Endothelial cell of umbilical vein (primary cell): Measurements from ENCODE around the gene ZIC2.
A peak's percentile ranks its signal among the peaks of the same experiment; 100 is the strongest.

ENCODE experiments used
- EZH2 ChIP-seq: IDR thresholded peaks from 2 replicates; pipeline ENCODE4 v1.6.1; 2012; ENCODE audit warnings: borderline replicate concordance, low read depth, mild to moderate bottlenecking, moderate library complexity, low read length, inconsistent platforms; ENCODE audit not compliant: severe bottlenecking
- POLR2A ChIP-seq: IDR thresholded peaks from 2 replicates; pipeline ENCODE4 v1.6.1; 2012; ENCODE audit warnings: low read depth, mild to moderate bottlenecking, control low read depth, low read length
- TF ChIP-seq, protein P1 (sequence below), 2 donors: IDR thresholded peaks; 1 replicate in 1 of 2; 2 replicates in 1 of 2; pipeline ENCODE4 v1.5.1; 2011; ENCODE audit warnings: low read length in 2 of 2, mild to moderate bottlenecking in 2 of 2, moderate library complexity in 2 of 2, control low read depth in 1 of 2, inconsistent platforms in 1 of 2, low read depth in 1 of 2; ENCODE audit not compliant: insufficient read depth in 1 of 2; ENCODE audit errors: extremely low read depth in 1 of 2

DNA sequence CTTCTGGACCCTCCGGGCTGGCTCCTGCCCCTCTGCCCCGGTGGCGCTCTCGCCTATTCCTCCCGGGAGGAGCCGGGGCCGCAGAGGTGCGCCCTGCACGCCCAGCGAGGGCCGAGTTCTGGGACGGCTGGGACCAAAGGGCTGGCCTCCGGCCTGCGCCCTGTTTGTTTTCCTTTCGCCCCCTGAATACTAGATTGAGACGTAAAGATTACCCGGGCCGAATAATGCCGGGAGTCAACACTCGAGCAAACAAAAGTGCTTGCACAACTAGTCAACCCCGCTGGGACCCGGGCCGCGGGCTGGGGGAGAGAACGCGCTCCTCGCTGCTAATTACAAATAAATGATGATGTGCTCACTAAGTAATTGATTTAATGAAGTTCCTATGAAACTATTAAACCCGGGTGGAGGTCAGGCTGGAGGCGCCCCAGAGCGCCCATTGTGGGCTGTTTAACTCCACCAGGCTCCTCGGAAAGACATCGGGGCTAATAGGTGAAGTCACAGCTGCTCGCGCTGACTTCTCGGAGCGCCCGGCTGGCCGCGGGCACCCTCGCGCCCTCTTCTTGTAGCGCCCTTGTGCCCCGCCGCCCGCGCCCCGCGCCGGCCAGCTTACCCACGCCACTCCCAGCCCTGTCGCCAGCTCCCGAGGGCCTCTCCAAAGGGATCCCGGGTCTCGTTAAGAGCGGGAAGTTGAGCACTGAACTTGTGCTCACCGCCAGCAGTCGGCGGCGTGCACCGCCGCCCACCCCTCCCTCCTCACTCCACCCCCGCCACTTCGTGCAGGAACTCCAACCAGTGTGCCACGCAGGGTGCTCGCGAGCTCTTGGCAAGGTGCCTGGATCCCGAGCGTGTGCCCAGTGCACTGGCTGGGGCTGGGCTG, 24.9 kb upstream of the ZIC2 start:
- TF ChIP-seq EZH2 (peak; percentile 90), POLR2A (no peak)
- TF ChIP-seq, protein P1, sequence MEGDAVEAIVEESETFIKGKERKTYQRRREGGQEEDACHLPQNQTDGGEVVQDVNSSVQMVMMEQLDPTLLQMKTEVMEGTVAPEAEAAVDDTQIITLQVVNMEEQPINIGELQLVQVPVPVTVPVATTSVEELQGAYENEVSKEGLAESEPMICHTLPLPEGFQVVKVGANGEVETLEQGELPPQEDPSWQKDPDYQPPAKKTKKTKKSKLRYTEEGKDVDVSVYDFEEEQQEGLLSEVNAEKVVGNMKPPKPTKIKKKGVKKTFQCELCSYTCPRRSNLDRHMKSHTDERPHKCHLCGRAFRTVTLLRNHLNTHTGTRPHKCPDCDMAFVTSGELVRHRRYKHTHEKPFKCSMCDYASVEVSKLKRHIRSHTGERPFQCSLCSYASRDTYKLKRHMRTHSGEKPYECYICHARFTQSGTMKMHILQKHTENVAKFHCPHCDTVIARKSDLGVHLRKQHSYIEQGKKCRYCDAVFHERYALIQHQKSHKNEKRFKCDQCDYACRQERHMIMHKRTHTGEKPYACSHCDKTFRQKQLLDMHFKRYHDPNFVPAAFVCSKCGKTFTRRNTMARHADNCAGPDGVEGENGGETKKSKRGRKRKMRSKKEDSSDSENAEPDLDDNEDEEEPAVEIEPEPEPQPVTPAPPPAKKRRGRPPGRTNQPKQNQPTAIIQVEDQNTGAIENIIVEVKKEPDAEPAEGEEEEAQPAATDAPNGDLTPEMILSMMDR (IDR thresholded peaks at IDR 0.05; ENCODE audit: extremely low read depth in 1 of 2, insufficient read depth in 1 of 2, low read depth in 1 of 2, low read length in 2 of 2) = no peak
